Ramos (cell line): ENCODE measurements around the gene PIGV.
"Not testable (repeated sequence)": the region's sequence is repeated elsewhere in the genome, so short reads cannot be mapped to it uniquely, and the experiment has no call there.

Source experiments
- in situ Hi-C: fragments of 300-500 bp; cut with MboI; formaldehyde crosslinking; loops from one replicate; pipeline ENCODE4 v1.14.3; 2022; ENCODE audit warnings: low sequenced_read_pairs; ENCODE audit not compliant: unreplicated experiment

Gene PIGV

DNA sequence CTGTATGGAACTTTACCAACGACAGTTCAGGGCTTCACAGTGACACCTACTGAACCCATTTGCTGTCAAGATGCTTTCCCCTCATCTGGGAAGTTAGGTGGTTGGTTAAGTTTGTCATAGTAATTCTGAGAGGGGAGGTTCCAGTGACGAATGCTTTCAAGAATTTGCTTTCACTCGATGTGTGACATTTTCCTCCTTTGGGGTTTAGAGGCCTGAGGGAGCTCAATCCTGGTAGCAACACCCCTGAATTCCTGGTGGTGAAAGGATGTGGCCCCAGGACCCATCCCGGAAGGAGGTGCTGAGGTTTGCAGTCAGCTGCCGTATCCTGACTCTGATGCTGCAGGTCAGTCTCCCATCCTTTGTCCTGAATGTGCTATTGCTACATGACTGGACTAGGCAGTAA, 2.8 kb downstream of the PIGV start:
- in situ Hi-C loops: no loop called here

DNA sequence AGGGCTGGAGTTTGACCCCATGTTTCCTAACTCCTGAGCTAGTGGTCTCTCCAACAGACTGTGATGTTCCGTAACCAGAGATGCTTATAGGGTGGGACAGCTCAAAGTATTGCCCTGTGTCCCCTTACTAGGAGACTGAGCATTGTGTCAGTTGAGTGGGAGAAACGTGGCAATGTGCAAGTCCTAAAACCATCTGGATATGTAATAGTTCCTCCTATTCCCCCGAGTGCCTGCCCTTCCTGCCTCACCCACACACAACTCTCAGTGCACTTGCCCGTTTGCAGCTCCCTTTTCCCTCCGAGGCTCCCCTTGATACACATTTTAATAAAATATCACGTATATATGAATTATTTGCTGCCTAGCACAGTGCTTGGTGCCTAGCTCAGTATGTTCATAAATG, 3.4 kb downstream of the PIGV start:
- in situ Hi-C loops: no loop called here

DNA sequence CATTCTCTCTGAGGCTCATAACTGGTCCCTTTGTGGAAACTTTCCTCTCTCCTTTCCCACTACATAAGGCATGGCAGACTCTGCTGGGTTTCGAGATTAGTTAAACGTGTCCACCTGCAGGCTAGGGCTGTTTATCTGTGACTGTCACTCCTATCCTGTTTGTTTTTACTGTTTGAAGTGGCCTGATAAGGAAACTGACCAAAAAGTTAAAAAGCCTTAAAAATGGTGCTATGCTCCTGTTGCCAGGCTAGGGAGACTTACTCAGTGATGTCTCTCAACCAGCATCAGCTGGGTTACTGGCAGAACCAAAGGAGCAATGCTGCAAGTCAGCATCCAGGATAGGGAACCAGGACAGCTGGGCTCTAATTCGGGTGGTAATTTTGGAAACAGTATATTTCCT, 3.9 kb downstream of the PIGV start:
- in situ Hi-C loops: no loop called here

DNA sequence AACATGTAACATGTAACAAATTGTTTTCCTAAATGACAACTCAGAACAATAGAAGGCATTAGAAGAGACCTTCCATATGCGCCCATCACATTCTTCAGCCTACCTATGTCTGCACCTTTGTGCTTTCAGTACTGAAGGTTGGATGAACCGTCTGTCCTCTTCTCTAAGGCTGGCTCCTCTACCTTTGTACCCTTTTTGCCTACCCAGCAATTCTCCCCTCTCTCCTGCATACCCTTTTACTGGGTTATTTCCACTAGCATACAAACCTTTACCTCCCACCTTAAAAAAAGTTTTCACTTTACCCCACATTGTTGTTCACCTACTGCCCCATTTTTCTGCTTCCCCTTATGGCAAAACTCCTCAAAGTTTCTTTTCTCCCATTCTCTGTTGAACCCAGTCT, 5.2 kb downstream of the PIGV start:
- in situ Hi-C loops: no loop called here

DNA sequence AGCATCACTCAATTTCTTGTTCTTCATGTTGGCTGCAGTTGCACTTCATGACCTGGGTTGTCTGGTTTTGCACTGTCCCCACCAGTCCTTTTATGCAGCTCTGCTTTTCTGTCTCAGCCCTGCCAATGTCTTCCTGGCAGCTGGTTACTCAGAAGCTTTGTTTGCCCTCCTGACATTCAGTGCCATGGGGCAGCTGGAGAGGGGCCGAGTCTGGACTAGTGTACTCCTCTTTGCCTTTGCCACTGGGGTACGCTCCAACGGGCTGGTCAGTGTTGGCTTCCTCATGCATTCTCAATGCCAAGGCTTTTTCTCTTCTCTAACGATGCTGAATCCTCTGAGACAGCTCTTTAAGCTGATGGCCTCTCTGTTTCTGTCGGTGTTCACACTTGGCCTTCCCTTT, 6.6 kb downstream of the PIGV start:
- in situ Hi-C loops: no loop called here

DNA sequence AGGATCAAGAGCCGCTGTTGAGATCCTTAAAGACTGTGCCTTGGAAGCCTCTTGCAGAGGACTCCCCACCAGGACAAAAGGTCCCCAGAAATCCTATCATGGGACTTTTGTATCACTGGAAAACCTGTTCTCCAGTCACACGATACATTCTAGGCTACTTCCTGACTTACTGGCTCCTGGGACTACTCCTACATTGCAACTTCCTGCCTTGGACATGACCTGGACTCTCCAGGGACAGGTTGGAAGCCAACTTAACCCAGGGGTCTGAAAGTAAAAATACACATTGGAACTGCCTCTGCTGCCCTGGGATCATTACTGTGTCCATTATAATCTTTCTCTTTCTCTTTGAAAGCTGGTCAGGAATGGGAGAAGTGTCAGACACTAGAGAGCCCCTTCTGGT, 9.9 kb downstream of the PIGV start:
- in situ Hi-C loops: loop anchor here (5.0 kb wide), 1 partner anchor 205 kb away; no protein-coding TSS in a partner anchor

DNA sequence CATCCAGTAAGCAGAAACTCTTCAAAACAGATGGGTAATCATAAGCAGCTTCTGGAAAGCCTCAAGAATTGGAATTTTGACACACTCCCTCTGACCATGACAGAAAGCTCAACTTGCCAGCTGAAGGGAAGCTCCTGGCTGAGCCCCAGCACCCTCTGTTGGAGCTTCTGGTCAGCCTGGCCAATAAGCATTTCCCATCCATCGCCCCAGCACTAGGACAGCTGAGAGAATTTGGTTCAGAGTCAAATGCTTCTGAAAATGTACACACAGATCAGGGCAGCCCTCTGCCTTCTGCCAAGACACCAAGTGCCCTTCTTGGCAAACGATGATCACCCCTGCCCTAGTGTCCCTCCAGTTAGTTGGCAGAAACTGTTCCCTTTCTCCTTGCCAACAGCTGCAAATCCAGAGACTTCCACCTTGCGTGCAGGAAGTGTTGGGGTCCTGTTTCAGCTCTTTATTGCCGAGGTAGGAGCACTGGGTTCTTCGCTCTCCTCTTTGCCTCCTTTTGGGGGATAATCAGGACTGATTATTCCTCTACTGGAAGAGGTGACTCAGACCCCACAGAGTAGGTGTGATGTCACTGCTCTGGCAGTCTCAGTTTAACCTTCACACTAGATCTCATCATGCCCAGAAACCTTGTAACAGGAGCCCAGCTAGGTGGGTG, 11.9 kb downstream of the PIGV start:
- in situ Hi-C loops: loop anchor here (5.0 kb wide), 1 partner anchor 207 kb away; no protein-coding TSS in a partner anchor

DNA sequence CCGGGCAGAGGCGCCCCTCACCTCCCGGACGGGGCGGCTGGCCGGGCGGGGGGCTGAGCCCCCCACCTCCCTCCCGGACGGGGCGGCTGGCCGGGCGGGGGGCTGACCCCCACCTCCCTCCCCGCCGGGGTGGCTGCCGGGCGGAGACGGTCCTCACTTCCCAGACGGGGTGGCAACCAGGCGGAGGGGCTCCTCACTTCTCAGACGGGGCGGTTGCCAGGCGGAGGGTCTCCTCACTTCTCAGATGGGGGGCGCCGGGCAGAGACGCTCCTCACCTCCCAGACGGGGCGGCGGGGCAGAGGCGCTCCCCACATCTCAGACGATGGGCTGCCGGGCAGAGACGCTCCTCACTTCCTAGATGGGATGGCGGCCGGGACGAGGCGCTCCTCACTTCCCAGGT, 16.2 kb downstream of the PIGV start:
- in situ Hi-C loops: not testable (repeated sequence)

DNA sequence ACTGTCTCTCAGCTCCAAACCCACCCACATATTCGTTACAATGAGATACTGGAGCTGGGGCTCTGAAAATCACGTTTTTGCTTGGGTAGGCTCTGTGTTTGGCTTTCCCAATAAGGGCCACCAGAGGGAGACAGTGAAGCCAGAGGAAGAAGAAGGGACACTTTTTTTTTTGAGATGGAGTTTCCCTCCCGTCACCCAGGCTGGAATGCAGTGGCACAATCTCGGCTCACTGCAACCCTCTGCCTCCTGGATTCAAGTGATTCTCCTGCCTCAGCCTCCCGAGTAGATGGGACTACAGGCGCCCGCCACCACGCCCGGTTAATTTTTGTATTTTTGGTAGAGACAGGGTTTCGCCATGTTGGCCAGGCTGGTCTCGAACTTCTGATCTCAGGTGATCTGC, 22.4 kb downstream of the PIGV start:
- in situ Hi-C loops: not testable (repeated sequence)

DNA sequence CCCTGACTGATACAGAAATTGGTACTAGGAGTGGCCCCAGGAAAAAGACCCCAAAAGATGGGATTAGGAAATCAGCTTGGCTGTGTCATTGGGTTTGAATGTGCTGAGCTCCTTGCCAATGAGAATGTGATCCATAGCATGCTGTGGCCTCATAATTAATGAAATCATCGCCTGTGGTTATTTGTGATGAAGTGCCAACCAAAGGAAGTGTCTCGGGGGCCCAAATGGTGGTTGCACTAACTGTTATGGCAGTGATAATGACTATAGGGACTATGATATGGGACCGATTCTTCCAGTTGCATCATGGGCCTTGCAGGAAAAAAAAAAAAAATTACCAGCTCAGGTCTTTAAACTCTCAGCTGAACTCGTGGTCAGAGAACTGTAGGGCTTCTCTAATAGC, 23.3 kb downstream of the PIGV start:
- in situ Hi-C loops: no loop called here

DNA sequence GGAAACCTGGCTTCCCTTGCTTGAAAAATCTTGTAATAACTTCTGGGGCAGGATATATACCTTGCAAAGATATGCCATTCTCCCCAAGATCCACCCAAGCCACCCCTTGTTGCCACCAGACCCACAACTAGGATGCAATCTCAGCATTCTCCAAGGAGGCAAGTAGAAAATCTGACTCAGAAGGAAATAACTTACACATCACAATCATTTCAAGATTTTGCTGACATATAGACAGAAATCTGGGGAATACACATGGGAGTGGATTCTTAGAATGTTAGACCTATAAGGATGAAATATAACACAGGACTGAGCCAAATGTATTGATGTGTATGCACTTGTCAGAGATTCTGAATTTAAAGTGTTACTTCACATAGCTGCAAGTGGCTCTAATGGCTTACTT, 24.0 kb downstream of the PIGV start:
- in situ Hi-C loops: no loop called here

DNA sequence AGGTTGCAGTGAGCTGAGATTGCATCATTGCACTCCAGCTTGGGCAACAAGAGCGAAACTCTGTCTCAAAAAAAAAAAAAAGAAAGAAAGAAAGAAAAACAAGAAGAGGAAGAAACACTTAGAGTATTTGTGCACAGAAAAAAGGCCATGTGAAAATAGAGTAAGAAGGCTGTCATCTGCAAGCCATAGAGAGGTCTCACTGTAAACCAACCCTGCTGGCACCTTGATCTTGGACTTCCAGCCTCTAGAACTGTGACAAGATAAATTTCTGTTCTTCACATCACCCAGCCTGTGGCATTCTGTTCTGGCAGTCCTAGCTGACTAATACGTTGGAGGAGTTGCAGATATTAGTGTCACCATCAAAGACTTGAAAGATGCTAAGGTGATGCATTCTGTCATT, 26.6 kb downstream of the PIGV start:
- in situ Hi-C loops: no loop called here

DNA sequence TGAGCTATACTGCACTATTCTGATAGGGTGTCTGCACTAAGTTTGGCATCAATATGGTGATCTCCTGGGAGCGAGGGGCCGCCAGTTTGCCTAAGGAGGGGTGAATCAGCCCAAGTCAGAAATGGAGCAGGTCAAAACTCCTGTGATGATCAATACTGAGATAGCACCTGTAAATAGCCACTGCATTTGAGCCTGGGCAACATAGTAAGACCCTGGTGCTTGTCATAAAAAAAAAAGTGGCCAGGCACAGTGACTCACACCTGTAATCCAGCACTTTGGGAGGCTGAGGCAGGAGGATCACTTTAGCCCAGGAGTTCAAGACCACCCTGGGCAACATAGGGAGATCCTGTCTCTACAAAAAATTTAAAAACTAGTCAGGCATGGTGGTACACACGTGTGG, 27.1 kb downstream of the PIGV start:
- in situ Hi-C loops: no loop called here

DNA sequence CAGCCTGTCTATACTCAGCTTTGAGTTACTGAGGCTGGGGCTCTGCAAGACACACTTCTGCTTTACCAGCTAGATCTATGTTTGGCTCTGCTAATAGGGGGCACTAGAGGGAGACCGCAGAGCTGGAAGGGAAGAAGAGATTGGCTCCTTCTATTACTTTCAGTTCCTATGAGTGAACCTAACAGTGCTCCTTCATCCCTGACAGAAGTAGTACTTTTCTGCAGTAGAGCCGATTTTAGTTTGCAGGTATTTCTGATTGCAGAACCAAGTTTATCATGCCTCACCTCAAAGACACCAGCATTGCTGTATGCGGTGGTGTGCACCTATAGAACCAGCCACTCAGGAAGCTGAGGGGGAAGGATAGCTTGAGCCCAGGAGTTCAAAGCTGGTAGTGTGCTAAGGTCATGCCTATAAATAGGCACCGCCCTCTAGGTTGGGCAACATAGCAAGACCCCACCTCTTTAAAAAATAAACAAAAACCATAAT, 33.1 kb downstream of the PIGV start:
- in situ Hi-C loops: no loop called here

DNA sequence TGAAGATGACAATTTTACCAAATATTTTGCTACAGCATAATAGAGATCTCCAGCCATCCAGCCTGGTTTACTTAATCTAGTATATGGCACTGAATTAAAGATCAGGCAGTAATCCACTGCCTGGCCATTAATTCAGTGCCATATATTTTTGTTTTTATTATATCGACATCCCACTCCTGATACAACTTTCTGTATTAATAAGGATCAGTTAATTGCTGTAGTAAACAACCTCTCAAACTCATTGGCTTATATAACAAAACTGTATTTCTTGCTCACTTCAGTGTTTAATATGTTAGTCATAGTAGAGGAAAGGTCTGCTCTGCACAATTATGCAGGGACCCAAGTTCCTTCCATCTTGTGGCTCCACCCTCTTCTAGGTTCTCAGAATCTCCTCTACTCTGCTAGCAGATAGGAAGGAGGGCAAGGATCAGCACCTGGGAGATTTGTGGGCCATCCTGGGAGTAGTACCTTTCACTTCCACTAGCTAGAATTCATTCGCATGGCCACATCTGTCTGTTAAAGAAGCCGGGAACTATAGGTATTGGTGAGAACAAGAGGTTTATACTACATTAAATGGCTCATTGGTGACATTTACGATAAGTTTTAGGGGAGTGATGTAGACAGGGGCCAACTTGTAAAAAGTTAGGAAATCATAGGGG, 35.1 kb downstream of the PIGV start:
- in situ Hi-C loops: no loop called here

DNA sequence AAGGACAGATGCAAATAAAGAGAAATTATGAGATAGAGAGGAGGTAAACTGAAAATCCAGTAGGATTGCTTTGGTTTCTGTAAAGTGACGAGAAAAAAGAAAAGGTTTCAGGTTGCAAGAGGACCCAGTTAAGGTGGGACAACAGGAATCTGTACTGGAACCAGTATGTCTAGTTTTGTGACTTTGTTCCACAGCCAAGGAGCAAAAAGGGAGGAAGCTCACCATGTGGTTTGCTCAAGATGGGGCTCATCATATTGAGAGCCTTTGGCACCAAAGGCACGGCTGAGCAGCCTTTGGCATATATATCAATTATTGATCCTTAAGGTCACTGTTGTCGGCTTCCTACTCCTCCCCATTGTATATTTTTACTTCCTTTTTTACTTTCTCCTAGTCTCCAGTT, 37.0 kb downstream of the PIGV start:
- in situ Hi-C loops: no loop called here

DNA sequence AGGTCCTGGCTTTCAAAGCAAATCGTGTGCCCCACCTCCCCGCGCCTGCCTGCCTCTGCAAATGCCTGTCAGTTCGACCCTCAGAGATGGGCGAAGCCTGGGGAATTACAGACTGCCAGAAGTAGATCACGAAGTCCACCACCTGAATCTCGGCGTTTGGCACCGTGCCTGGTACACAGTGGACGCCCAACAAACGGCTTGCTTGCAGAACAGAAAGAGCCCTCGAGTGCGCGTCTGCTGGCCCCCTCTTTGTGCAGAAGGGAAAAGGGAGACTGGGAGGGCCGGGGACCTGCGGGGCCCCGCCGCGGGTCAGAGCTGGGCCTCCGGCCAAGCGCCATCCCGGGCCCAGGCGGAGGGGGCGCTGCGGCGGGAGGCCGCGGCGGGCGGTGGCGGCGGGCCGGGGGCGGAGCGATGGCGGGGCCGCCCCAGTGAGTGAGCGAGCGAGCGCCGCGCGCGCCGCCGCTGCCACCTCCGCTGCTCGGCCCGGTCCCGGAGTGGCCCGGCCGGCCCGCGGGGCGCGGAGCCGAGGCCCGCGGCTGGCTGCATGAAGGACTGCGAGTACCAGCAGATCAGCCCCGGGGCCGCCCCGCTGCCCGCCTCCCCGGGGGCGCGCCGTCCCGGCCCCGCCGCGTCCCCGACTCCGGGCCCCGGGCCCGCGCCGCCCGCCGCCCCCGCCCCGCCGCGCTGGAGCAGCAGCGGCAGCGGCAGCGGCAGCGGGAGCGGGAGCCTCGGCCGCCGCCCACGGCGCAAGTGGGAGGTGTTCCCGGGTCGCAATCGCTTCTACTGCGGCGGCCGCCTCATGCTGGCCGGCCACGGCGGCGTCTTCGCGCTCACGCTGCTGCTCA, 38.7 kb downstream of the PIGV start, which contains the start of gene ZDHHC18:
Gene ZDHHC18, plus strand, starts transcription at position 428 of the 845 bp plus-strand sequence. Its CDS starts 117 bp downstream, at position 545.
- in situ Hi-C loops: no loop called here

DNA sequence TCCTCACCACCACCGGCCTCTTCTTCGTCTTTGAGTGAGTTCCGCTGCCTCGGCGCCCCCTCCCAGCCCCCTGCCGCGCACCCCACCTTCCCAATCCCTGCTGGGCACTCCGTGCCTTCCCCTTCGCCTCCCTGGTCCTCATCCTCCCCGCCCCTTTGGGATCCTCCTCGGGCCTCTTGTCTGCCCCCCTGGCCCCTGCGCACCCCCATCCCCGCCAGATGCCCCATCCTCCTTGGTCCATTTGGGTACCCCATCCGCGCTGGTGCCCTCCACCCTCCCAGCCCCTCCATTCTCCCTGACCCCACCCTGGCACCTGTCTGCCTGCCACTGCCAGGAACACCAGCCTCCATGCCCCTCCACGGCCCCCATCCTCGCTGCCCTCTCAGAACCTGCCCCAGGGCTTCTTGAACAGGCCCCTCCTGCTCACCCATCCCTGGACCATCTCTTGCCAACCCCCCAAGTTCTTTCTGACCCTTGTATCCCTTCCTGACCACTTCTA, 39.4 kb downstream of the PIGV start:
- in situ Hi-C loops: no loop called here

DNA sequence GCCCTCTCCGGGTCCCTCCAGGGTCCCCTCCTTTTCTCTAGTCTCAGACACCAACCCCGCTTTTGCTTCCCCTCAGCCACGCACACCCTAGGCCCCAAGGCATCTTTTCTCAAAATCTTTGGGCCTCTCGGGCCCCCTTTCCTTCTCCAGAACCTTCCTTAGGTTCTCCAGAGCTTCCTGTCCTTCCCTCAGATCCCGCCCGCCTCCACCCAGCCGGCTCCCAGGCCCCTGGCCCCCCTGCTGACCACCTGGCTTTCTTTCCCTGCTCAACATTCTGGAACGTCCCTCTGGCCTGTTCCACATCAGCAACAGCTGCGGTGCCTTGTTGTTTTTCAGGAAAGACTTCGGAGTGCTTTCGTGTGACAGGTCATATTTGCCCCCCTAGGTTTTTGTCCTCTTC, 39.9 kb downstream of the PIGV start:
- in situ Hi-C loops: no loop called here

DNA sequence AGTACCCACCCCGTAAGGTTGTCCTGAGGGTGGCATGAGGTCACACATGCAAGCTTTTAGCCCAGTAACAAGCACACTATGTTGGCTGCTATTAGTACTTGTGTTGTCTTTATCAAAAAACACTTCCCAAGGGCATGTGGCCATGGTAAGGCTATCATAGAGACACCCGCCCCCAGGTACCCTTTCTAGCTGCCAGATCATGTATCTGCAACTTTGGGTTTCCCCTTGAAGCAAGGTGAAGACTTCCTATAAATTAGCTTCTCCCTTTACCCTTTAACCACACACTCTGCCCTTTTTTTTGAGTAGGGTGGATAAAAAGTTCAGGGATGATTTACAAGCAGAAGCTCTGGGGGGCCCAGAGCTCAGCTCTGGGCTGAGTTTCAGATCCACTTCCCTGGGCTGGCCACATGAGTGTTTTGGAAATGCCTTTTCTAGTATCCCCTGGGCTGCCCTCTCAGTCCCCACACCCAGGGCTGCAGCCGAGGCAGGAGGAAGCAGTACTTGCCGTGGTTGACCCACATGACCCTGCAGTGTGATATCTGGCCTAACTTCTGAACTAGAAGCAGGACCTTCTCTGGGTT, 40.8 kb downstream of the PIGV start:
- in situ Hi-C loops: no loop called here
